ENCODE results near the gene FBXL17. TPM values are rescaled to one million over a fixed set of nuclear protein-coding genes. Genes with fewer than 3 reads are reported as not detected.

FBXL17 gene
- total and polyA plus RNA-seq, 7 donors, result 6.2 to 36.1 (median 30.3) TPM

GRCh38 chr5:108146222-108146621 is 235.7 kb downstream of the FBXL17 start:
- ATAC-seq, result no peak
- intact Hi-C loops (cut with DNase I), result no loop called here

GRCh38 chr5:108145351-108145750 is 236.5 kb downstream of the FBXL17 start:
- DNase-seq (no peak), ATAC-seq (no peak)
- WGBS, 3 donors, result 78 to 95% (median 84%) methylated on average over 1 of the region's 1 CpG
- Histone ChIP-seq H3K27ac (no peak overlapping the region), H3K36me3 (ENCODE audit: insufficient read depth in 1 of 2, low read depth in 1 of 2) (no peaks in the 10 kb centered on the region), H3K4me3 (no peak overlapping the region), H3K27me3 (ENCODE audit: insufficient read depth in 3 of 3, low read length in 2 of 3) (no peaks in the 10 kb centered on the region), H3K4me1 (no peaks in the 10 kb centered on the region), H3K9me3 (no peaks in the 10 kb centered on the region)
- intact Hi-C loops (cut with DNase I), result no loop called here
- no peak for TF ChIP-seq CTCF (IDR thresholded peaks at IDR 0.05)

More at GRCh38 chr5:108146222-108146621, 235.7 kb downstream of the FBXL17 start:
- Histone ChIP-seq H3K36me3 (ENCODE audit: insufficient read depth in 1 of 2, low read depth in 1 of 2) (no peaks in the 10 kb centered on the region), H3K4me3 (no peak overlapping the region), H3K4me1 (no peaks in the 10 kb centered on the region), H3K27me3 (ENCODE audit: insufficient read depth in 3 of 3, low read length in 2 of 3) (no peaks in the 10 kb centered on the region), H3K9me3 (no peaks in the 10 kb centered on the region), H3K27ac (no peak overlapping the region)
- no peak for TF ChIP-seq CTCF (IDR thresholded peaks at IDR 0.05)
- DNase-seq, result no peak
- 91 to 95% (median 93%) methylated on average over 4 of the region's 4 CpGs for WGBS, 3 donors

- WGBS, 3 donors, result 78 to 82% (median 80%) methylated on average over 4 of the region's 4 CpGs
- Histone ChIP-seq H3K36me3 (ENCODE audit: insufficient read depth in 1 of 2, low read depth in 1 of 2) (no peaks in the 10 kb centered on the region), H3K27ac (no peak overlapping the region), H3K4me3 (no peak overlapping the region), H3K4me1 (no peaks in the 10 kb centered on the region), H3K9me3 (no peaks in the 10 kb centered on the region), H3K27me3 (ENCODE audit: insufficient read depth in 3 of 3, low read length in 2 of 3) (no peaks in the 10 kb centered on the region)
- intact Hi-C loops (cut with DNase I), result no loop called here
- ATAC-seq (no peak), DNase-seq (no peak)
- no peak for TF ChIP-seq CTCF (IDR thresholded peaks at IDR 0.05)
Measured at GRCh38 chr5:108144332-108144731, 237.6 kb downstream of the FBXL17 start.

- no peak for DNase-seq
- Histone ChIP-seq H3K4me1 (no peaks in the 10 kb centered on the region), H3K36me3 (ENCODE audit: insufficient read depth in 1 of 2, low read depth in 1 of 2) (no peaks in the 10 kb centered on the region), H3K9me3 (no peaks in the 10 kb centered on the region), H3K27ac (no peak overlapping the region), H3K4me3 (no peak overlapping the region), H3K27me3 (ENCODE audit: insufficient read depth in 3 of 3, low read length in 2 of 3) (no peaks in the 10 kb centered on the region)
- intact Hi-C loops (cut with DNase I), result no loop called here
- no peak for TF ChIP-seq CTCF (IDR thresholded peaks at IDR 0.05)
- ATAC-seq, result no peak
Measured at GRCh38 chr5:108143581-108143980, 238.3 kb downstream of the FBXL17 start.

GRCh38 chr5:108141676-108142075 is 240.2 kb downstream of the FBXL17 start:
- 83 to 95% (median 89%) methylated on average over 2 of the region's 2 CpGs for WGBS, 3 donors
- Histone ChIP-seq H3K4me3 (no peak overlapping the region), H3K4me1 (no peaks in the 10 kb centered on the region), H3K36me3 (ENCODE audit: insufficient read depth in 1 of 2, low read depth in 1 of 2) (no peaks in the 10 kb centered on the region), H3K27ac (no peak overlapping the region), H3K9me3 (no peaks in the 10 kb centered on the region), H3K27me3 (ENCODE audit: insufficient read depth in 3 of 3, low read length in 2 of 3) (no peaks in the 10 kb centered on the region)
- intact Hi-C loops (cut with DNase I), result no loop called here
- DNase-seq (no peak), ATAC-seq (no peak)
- no peak for TF ChIP-seq CTCF (IDR thresholded peaks at IDR 0.05)

All from psoas muscle (tissue), 8 donors.